ENCODE results near the gene NEB. TPM values are rescaled to one million over a fixed set of nuclear protein-coding genes. Genes with fewer than 3 reads are reported as not detected.

Gene NEB
- total RNA-seq, 2 experiments from 2014 or later, result 0.05 to 0.14 TPM

- Mint-ChIP-seq H3K4me3 (no peak overlapping the region), H3K4me1 (ENCODE audit: low read depth) (peaks cover 7% of the 10 kb centered on the region), H3K27me3 (no peaks in the 10 kb centered on the region), H3K36me3 (peaks cover 15% of the 10 kb centered on the region), H3K9me3 (no peaks in the 10 kb centered on the region), H3K27ac (no peak overlapping the region)
- intact Hi-C loops (cut with micrococcal nuclease), result no loop called here
- POLR2A ChIA-PET, result no interaction called here
- DNase-seq, result no peak
- CTCF ChIA-PET, result no interaction called here
These were observed 37.5 kb upstream of the NEB start for GRCh38 chr2:151771599-151772358.

GRCh38 chr2:151770995-151771394 lies 36.7 kb upstream of the NEB start:
- no peak overlapping the region for H3K4me3 Mint-ChIP-seq
- no peaks in the 10 kb centered on the region for H3K9me3 Mint-ChIP-seq
- no peak for DNase-seq
- H3K4me1 Mint-ChIP-seq (ENCODE audit: low read depth), result peaks cover 11% of the 10 kb centered on the region
- no peaks in the 10 kb centered on the region for H3K27me3 Mint-ChIP-seq
- H3K36me3 Mint-ChIP-seq, result peaks cover 7% of the 10 kb centered on the region
- intact Hi-C loops (cut with micrococcal nuclease), result no loop called here
- no peak overlapping the region for H3K27ac Mint-ChIP-seq
- CTCF ChIA-PET, result no interaction called here
- POLR2A ChIA-PET, result no interaction called here

GRCh38 chr2:151769606-151770005 lies 35.3 kb upstream of the NEB start:
- Mint-ChIP-seq H3K27me3 (no peaks in the 10 kb centered on the region), H3K4me1 (ENCODE audit: low read depth) (peaks cover 8% of the 10 kb centered on the region), H3K36me3 (peaks cover 2% of the 10 kb centered on the region), H3K27ac (no peak overlapping the region), H3K9me3 (no peaks in the 10 kb centered on the region), H3K4me3 (no peak overlapping the region)
- intact Hi-C loops (cut with micrococcal nuclease), result loop anchor here (10.0 kb wide), 1 partner anchor 135 kb away; no protein-coding TSS in a partner anchor
- ChIA-PET POLR2A (no interaction called here), CTCF (no interaction called here)
- no peak for DNase-seq

GRCh38 chr2:151767536-151767935 lies 33.3 kb upstream of the NEB start:
- CTCF ChIA-PET, result no interaction called here
- no peaks in the 10 kb centered on the region for H3K27me3 Mint-ChIP-seq
- peaks cover 2% of the 10 kb centered on the region for H3K36me3 Mint-ChIP-seq
- no peak for DNase-seq
- intact Hi-C loops (cut with micrococcal nuclease), result loop anchor here (10.0 kb wide), 1 partner anchor 133 kb away; no protein-coding TSS in a partner anchor
- no peak overlapping the region for H3K4me3 Mint-ChIP-seq
- H3K9me3 Mint-ChIP-seq, result no peaks in the 10 kb centered on the region
- H3K27ac Mint-ChIP-seq, result no peak overlapping the region
- H3K4me1 Mint-ChIP-seq (ENCODE audit: low read depth), result peaks cover 8% of the 10 kb centered on the region
- POLR2A ChIA-PET, result no interaction called here

GRCh38 chr2:151766437-151767153 lies 32.3 kb upstream of the NEB start:
- peaks cover 2% of the 10 kb centered on the region for H3K36me3 Mint-ChIP-seq
- no peak overlapping the region for H3K27ac Mint-ChIP-seq
- intact Hi-C loops (cut with micrococcal nuclease), result loop anchor here (10.0 kb wide), 1 partner anchor 132 kb away; no protein-coding TSS in a partner anchor
- CTCF ChIA-PET, result interaction anchor here (0.9 kb wide), 1 partner anchor 260 kb away, joined by 3 read pairs; no protein-coding TSS in a partner anchor
- H3K4me3 Mint-ChIP-seq, result no peak overlapping the region
- H3K27me3 Mint-ChIP-seq, result no peaks in the 10 kb centered on the region
- peak; percentile 56 for DNase-seq
- H3K4me1 Mint-ChIP-seq (ENCODE audit: low read depth), result peaks cover 8% of the 10 kb centered on the region
- POLR2A ChIA-PET, result no interaction called here
- no peaks in the 10 kb centered on the region for H3K9me3 Mint-ChIP-seq

- intact Hi-C loops (cut with micrococcal nuclease), result loop anchor here (10.0 kb wide), 1 partner anchor 131 kb away; no protein-coding TSS in a partner anchor
- CTCF ChIA-PET, result interaction anchor here (0.9 kb wide), 1 partner anchor 260 kb away, joined by 3 read pairs; no protein-coding TSS in a partner anchor
These were observed 31.6 kb upstream of the NEB start for GRCh38 chr2:151765760-151766410.

GRCh38 chr2:151762694-151763093 lies 28.4 kb upstream of the NEB start:
- ChIA-PET POLR2A (no interaction called here), CTCF (no interaction called here)
- H3K27ac Mint-ChIP-seq, result no peak overlapping the region
- H3K27me3 Mint-ChIP-seq, result no peaks in the 10 kb centered on the region
- H3K4me1 Mint-ChIP-seq (ENCODE audit: low read depth), result peaks cover 8% of the 10 kb centered on the region
- no peaks in the 10 kb centered on the region for H3K9me3 Mint-ChIP-seq
- intact Hi-C loops (cut with micrococcal nuclease), result loop anchor here (10.0 kb wide), 1 partner anchor 128 kb away; no protein-coding TSS in a partner anchor
- DNase-seq, result no peak
- peaks cover 4% of the 10 kb centered on the region for H3K36me3 Mint-ChIP-seq
- H3K4me3 Mint-ChIP-seq, result no peak overlapping the region

More at GRCh38 chr2:151765760-151766410, 31.6 kb upstream of the NEB start:
- POLR2A ChIA-PET, result no interaction called here
- Mint-ChIP-seq H3K4me3 (no peak overlapping the region), H3K27me3 (no peaks in the 10 kb centered on the region), H3K4me1 (ENCODE audit: low read depth) (peaks cover 8% of the 10 kb centered on the region), H3K9me3 (no peaks in the 10 kb centered on the region), H3K36me3 (peaks cover 4% of the 10 kb centered on the region), H3K27ac (no peak overlapping the region)
- no peak for DNase-seq

GRCh38 chr2:151761687-151762086 lies 27.4 kb upstream of the NEB start:
- Mint-ChIP-seq H3K27me3 (no peaks in the 10 kb centered on the region), H3K27ac (no peak overlapping the region), H3K9me3 (no peaks in the 10 kb centered on the region), H3K4me1 (ENCODE audit: low read depth) (peaks cover 3% of the 10 kb centered on the region), H3K4me3 (no peak overlapping the region), H3K36me3 (peaks cover 2% of the 10 kb centered on the region)
- POLR2A ChIA-PET, result no interaction called here
- no peak for DNase-seq
- CTCF ChIA-PET, result no interaction called here
- intact Hi-C loops (cut with micrococcal nuclease), result loop anchor here (10.0 kb wide), 1 partner anchor 127 kb away; no protein-coding TSS in a partner anchor

- intact Hi-C loops (cut with micrococcal nuclease), result loop anchor here (10.0 kb wide), 1 partner anchor 126 kb away; no protein-coding TSS in a partner anchor
- ChIA-PET POLR2A (no interaction called here), CTCF (no interaction called here)
- peaks cover 2% of the 10 kb centered on the region for H3K36me3 Mint-ChIP-seq
- no peak for DNase-seq
- H3K4me3 Mint-ChIP-seq, result no peak overlapping the region
- no peaks in the 10 kb centered on the region for H3K27me3 Mint-ChIP-seq
- H3K27ac Mint-ChIP-seq, result no peak overlapping the region
- no peaks in the 10 kb centered on the region for H3K4me1 Mint-ChIP-seq (ENCODE audit: low read depth)
- no peaks in the 10 kb centered on the region for H3K9me3 Mint-ChIP-seq
These were observed 26.9 kb upstream of the NEB start for GRCh38 chr2:151761193-151761592.

GRCh38 chr2:151760139-151760650 lies 25.9 kb upstream of the NEB start:
- peaks cover 2% of the 10 kb centered on the region for H3K36me3 Mint-ChIP-seq
- H3K27me3 Mint-ChIP-seq, result no peaks in the 10 kb centered on the region
- no peak for DNase-seq
- ChIA-PET CTCF (no interaction called here), POLR2A (no interaction called here)
- no peaks in the 10 kb centered on the region for H3K4me1 Mint-ChIP-seq (ENCODE audit: low read depth)
- H3K27ac Mint-ChIP-seq, result no peak overlapping the region
- no peak overlapping the region for H3K4me3 Mint-ChIP-seq
- no peaks in the 10 kb centered on the region for H3K9me3 Mint-ChIP-seq
- intact Hi-C loops (cut with micrococcal nuclease), result loop anchor here (10.0 kb wide), 1 partner anchor 125 kb away; no protein-coding TSS in a partner anchor

- H3K4me1 Mint-ChIP-seq (ENCODE audit: low read depth), result no peaks in the 10 kb centered on the region
- no peaks in the 10 kb centered on the region for H3K9me3 Mint-ChIP-seq
- intact Hi-C loops (cut with micrococcal nuclease), result no loop called here
- CTCF ChIA-PET, result no interaction called here
- no peak overlapping the region for H3K4me3 Mint-ChIP-seq
- DNase-seq, result no peak
- POLR2A ChIA-PET, result no interaction called here
- no peak overlapping the region for H3K27ac Mint-ChIP-seq
- H3K36me3 Mint-ChIP-seq, result peaks cover 2% of the 10 kb centered on the region
- H3K27me3 Mint-ChIP-seq, result no peaks in the 10 kb centered on the region
These were observed 24.5 kb upstream of the NEB start for GRCh38 chr2:151758744-151759143.

- intact Hi-C loops (cut with micrococcal nuclease), result no loop called here
- H3K4me3 Mint-ChIP-seq, result no peak overlapping the region
- H3K27ac Mint-ChIP-seq, result no peak overlapping the region
- CTCF ChIA-PET, result no interaction called here
- no peak for DNase-seq
- H3K4me1 Mint-ChIP-seq (ENCODE audit: low read depth), result no peaks in the 10 kb centered on the region
- H3K9me3 Mint-ChIP-seq, result no peaks in the 10 kb centered on the region
- H3K27me3 Mint-ChIP-seq, result no peaks in the 10 kb centered on the region
- POLR2A ChIA-PET, result no interaction called here
- peaks cover 2% of the 10 kb centered on the region for H3K36me3 Mint-ChIP-seq
These were observed 23.6 kb upstream of the NEB start for GRCh38 chr2:151757861-151758260.

All from activated CD4-positive, alpha-beta memory T cell treated with anti-CD3 and anti-CD28 coated beads for 36 hours (primary cell).